22Rv1 (cell line): Measurements from ENCODE around the gene FNDC8.
"Not testable (repeated sequence)": the region's sequence is repeated elsewhere in the genome, so short reads cannot be mapped to it uniquely, and the experiment has no call there.

Experiments used
- H3K27ac ChIP-seq: fragments of 450-650 bp; 2 replicates; pipeline ENCODE4 v1.5.1; 2017
- ZFX ChIP-seq: fragments of 450-650 bp; IDR thresholded peaks from 2 replicates; pipeline ENCODE4 v1.6.1; 2017; ENCODE audit warnings: antibody characterized with exemption, borderline replicate concordance
- TF ChIP-seq, protein P1 (sequence below): fragments of 450-650 bp; IDR thresholded peaks from 2 replicates; pipeline ENCODE4 v1.5.1; 2017; ENCODE audit warnings: mild to moderate bottlenecking

The FNDC8 gene

DNA sequence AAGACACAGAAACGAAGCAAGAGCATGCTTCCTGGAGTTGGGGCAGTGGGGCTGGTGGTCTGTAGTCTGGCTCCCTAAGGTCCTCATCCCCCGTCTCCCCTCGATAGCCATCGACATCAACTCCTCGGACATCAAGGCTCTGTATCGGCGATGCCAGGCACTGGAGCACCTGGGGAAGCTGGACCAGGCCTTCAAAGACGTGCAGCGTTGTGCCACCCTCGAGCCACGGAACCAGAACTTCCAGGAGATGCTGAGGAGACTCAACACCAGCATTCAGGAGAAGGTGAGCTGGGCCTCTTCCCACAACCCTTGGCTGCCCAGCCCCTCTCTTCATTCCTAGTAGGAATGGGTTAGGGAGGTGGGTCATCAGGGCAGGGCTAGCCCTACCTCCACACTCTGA is 28.5 kb downstream of the FNDC8 start:
- H3K27ac ChIP-seq: no peak overlapping the region
- TF ChIP-seq ZFX: no peak
- TF ChIP-seq, protein P1, sequence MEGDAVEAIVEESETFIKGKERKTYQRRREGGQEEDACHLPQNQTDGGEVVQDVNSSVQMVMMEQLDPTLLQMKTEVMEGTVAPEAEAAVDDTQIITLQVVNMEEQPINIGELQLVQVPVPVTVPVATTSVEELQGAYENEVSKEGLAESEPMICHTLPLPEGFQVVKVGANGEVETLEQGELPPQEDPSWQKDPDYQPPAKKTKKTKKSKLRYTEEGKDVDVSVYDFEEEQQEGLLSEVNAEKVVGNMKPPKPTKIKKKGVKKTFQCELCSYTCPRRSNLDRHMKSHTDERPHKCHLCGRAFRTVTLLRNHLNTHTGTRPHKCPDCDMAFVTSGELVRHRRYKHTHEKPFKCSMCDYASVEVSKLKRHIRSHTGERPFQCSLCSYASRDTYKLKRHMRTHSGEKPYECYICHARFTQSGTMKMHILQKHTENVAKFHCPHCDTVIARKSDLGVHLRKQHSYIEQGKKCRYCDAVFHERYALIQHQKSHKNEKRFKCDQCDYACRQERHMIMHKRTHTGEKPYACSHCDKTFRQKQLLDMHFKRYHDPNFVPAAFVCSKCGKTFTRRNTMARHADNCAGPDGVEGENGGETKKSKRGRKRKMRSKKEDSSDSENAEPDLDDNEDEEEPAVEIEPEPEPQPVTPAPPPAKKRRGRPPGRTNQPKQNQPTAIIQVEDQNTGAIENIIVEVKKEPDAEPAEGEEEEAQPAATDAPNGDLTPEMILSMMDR: no peak

DNA sequence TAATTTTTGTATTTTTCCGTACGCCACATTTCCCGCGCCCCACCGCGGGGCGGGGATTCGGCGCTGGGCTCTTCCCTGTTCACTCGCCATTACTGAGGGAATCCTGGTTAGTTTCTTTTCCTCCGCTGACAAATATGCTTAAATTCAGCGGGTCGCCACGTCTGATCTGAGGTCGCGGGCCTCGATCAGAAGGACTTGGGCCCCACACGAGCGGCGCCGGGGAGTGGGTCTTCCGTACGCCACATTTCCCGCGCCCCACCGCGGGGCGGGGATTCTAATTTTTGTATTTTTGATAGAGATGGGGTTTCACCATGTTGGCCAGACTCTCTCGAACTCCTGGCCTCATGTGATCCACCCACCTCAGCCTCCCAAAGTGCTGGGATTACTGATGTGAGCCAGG is 29.7 kb downstream of the FNDC8 start:
- H3K27ac ChIP-seq: not testable (repeated sequence)

DNA sequence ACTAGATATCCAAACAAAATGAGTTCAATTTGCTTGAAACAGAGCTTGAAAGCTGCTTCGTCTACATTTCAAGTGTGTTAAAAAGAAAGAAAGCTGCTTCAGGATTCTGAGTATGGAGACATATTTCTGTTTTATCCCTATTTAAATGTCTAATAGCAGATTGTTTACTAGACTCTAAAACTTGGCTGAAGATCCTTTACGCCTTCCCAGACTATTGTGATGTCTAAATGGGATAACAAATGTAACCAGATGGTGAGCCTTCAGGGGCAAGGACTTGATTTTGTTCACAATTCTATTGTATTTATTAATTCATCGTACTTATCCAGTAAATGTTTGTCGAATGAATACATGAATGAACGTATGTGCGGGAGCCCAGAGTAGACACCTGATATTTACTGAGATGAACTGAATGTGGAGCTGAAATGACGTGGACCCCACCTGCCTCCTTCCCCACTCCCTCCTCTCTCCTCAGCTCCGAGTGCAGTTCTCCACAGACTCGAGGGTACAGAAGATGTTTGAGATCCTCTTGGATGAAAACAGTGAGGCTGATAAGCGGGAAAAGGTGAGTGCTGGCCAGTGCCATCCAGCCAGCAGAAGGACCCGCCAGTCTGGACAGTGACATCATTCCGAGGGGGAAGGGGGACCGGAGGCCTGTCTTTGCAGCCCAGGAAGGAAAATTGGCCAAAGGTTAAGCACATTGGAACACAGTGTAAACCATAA is 31.2 kb downstream of the FNDC8 start:
- TF ChIP-seq ZFX: no peak
- TF ChIP-seq, protein P1: no peak
- H3K27ac ChIP-seq: no peak overlapping the region

DNA sequence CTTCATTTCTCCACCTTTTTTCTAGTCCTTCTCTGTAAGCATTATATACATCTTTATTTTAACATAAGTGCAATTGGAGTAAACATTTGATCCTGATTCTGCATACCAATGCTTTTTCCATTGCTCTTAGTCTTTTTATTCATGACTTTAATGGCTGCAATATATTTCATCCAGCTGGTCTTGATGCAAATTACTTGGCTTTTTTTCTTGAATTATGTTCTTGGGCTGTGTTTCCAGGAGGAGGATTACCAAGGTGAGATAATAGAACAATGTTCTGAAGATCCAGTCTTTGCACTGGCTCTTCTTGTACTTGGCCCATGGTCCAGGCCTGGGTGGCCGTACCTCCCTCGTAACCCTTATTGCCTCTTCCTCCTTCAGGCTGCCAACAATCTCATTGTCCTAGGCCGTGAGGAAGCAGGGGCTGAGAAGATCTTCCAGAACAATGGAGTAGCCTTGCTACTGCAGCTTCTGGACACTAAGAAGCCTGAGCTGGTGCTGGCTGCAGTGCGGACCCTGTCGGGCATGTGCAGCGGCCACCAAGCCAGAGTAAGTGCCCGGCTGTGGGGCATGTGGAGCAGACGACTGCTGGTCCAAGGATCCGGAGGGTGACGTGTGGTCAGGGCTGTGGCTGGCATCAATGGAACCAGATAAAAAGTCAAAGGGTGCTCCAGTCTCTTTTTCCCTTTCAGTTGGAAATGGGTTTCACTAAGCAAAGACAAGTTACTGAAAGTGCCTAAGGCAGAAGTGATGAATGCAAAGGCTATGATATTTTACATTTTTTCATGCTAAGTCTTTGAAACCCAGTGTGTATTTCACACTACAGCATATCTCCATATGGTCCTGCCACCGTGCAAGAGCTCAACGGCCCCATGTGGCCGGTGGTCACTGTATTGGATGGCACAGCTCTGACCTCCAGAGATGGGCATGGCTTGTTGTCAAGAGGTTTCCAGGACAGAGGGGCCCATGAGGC is 33.1 kb downstream of the FNDC8 start:
- no peak for TF ChIP-seq ZFX
- TF ChIP-seq, protein P1: no peak
- no peak overlapping the region for H3K27ac ChIP-seq

DNA sequence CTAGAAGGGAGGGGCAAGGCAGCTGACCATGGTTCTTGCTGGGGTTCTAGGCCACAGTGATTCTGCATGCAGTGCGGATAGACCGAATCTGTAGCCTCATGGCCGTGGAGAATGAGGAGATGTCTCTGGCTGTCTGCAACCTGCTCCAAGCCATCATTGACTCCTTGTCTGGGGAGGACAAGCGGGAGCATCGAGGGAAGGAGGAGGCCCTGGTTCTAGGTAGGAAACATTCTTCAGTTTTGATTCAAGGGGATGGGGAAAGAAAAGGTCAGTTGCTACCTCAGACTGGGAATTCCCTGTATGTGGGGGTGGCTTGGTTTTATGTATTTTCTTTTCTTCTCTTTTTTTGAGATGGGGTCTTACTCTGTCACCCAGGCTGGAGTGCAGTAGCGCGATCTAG is 33.8 kb downstream of the FNDC8 start:
- TF ChIP-seq, protein P1: no peak
- no peak for TF ChIP-seq ZFX
- no peak overlapping the region for H3K27ac ChIP-seq

DNA sequence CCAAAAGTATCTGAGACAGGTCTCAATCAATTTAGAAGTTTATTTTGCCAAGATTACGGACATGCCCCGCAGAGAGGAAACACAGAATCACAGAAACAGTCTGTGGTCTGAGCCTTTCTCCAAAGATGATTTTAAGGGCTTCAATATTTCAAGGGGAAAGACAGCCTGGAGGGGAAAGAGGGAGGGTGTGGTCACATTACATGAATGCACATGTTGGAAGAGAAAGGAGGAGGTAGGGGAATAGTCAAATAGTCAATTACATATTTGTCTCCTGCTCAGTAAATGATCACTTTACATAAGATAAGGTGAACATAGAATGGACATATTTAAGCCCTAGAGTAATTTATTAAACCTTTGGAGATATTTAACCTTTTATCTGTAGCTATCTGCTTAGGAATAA is 38.5 kb downstream of the FNDC8 start:
- H3K27ac ChIP-seq: no peak overlapping the region
- TF ChIP-seq, protein P1: no peak
- no peak for TF ChIP-seq ZFX

DNA sequence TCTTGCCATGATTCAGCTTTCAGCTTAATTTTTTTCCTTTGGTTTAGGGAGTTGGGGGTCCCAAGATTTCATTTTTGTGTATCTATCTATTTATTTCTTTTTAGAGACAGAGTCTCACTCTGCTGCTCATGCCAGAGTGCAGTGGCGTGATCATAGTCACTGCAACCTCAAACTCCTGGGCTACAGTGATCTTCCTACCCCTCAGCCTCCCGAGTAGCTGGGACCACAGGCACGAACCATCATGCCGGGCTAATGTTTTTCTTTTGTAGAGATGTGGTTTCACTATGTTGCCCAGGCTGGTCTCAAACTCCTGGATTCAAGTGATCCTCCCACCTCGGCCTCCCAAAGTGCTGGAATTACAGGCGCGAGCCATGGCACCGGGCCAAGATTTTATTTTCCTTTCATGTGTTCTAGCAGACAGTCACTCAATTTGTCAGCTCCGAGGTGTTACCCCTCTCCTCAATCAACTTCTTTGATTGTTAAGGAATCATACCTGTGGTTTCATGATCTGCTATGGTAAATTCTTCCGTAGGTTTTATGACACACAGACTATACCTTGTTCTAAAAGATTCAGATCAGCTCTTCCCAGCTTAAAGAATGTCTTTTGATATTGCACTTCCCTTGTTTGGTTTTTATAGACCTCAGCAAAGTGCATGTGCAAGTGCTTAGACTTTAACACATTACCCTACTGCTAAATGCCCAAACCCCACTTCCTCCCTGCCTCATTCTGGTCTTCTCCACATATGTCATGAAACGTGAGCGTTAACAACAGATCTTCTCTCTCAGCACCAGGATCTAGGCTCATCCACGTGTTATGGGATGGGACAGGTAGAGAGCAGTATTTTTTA is 39.2 kb downstream of the FNDC8 start:
- TF ChIP-seq, protein P1: no peak
- no peak for TF ChIP-seq ZFX
- no peak overlapping the region for H3K27ac ChIP-seq
